ENCODE measurements around the gene SULT1A1.
A peak's percentile ranks its signal among the peaks of the same experiment; 100 is the strongest.
"Not testable (repeated sequence)": the region's sequence is repeated elsewhere in the genome, so short reads cannot be mapped to it uniquely, and the experiment has no call there.

Gene SULT1A1

GRCh38 chr16:28609631-28610594 lies at the start of gene SULT1A1:
SULT1A1 (minus strand) TSS chr16:28610044; CDS start chr16:28608855, 1,189 bp downstream.
- DNase-seq: no peak

GRCh38 chr16:28639959-28640358 lies 30.1 kb upstream of the SULT1A1 start:
- DNase-seq: not testable (repeated sequence)

GRCh38 chr16:28638359-28638758 lies 28.5 kb upstream of the SULT1A1 start:
- DNase-seq: not testable (repeated sequence)

- not testable (repeated sequence) for DNase-seq
Observed at GRCh38 chr16:28637765-28638164, 27.9 kb upstream of the SULT1A1 start, which contains the start of gene NPIPB8. NPIPB8 (plus strand) TSS chr16:28638065; CDS start chr16:28638361, 296 bp downstream.

GRCh38 chr16:28636093-28636823 lies 26.4 kb upstream of the SULT1A1 start:
- DNase-seq: not testable (repeated sequence)

- not testable (repeated sequence) for DNase-seq
Observed at GRCh38 chr16:28630905-28631304, 21.1 kb upstream of the SULT1A1 start.

GRCh38 chr16:28623172-28623711 lies 13.4 kb upstream of the SULT1A1 start:
- DNase-seq: peak; percentile 81

GRCh38 chr16:28622532-28623171 lies 12.8 kb upstream of the SULT1A1 start:
- not testable (repeated sequence) for DNase-seq

- no peak for DNase-seq
Observed at GRCh38 chr16:28621481-28622155, 11.8 kb upstream of the SULT1A1 start.

GRCh38 chr16:28620316-28620715 lies 10.5 kb upstream of the SULT1A1 start:
- not testable (repeated sequence) for DNase-seq

- DNase-seq: no peak
Observed at GRCh38 chr16:28617874-28618273, 8.0 kb upstream of the SULT1A1 start.

- no peak for DNase-seq
Observed at GRCh38 chr16:28616636-28617035, 6.8 kb upstream of the SULT1A1 start.

GRCh38 chr16:28616224-28616577 lies 6.4 kb upstream of the SULT1A1 start:
- DNase-seq: not testable (repeated sequence)

GRCh38 chr16:28615486-28616223 lies 5.8 kb upstream of the SULT1A1 start:
- not testable (repeated sequence) for DNase-seq

GRCh38 chr16:28614561-28614960 lies 4.7 kb upstream of the SULT1A1 start:
- not testable (repeated sequence) for DNase-seq

GRCh38 chr16:28613912-28614311 lies 4.1 kb upstream of the SULT1A1 start:
- DNase-seq: not testable (repeated sequence)

GRCh38 chr16:28612359-28613280 lies 2.8 kb upstream of the SULT1A1 start:
- DNase-seq: not testable (repeated sequence)

- DNase-seq: no peak
Observed at GRCh38 chr16:28610595-28611191, 849 bp upstream of the SULT1A1 start.

GRCh38 chr16:28608867-28609596 lies 812 bp downstream of the SULT1A1 start:
- DNase-seq: not testable (repeated sequence)

Measured in activated naive CD4-positive, alpha-beta T cell treated with anti-CD3 and anti-CD28 coated beads, Interleukin-2, amount 50 U/mL, for 16 hours (primary cell).